Heart left ventricle (tissue), 16 donors: ENCODE measurements around the gene TMEM167A. TPM values are rescaled to one million over a fixed set of nuclear protein-coding genes. Genes with fewer than 3 reads are reported as not detected.

ENCODE experiments used
- ATAC-seq, 4 donors: fragments of 200-7000 bp; cut with Tn5 transposase; one replicate each; pipeline ENCODE4 v1.9.1; 2020 to 2022; ENCODE audit warnings: moderate library complexity in 4 of 4, mild to moderate bottlenecking in 3 of 4, moderate number of reproducible peaks in 1 of 4
- DNase-seq, 5 donors: peaks; one replicate each; pipeline ENCODE4 v3.0.0-alpha.2; 2020
- H3K27ac ChIP-seq, 12 donors: fragments of 200-600 bp; sonication (generic) in 4 of 12; one replicate each; pipeline versions ENCODE4 v1.5.0 to v1.8.0; 2016 to 2022; ENCODE audit warnings: mild to moderate bottlenecking in 2 of 12
- H3K27me3 ChIP-seq, 9 donors: fragments of 200-600 bp; sonication (generic) in 2 of 9; one replicate each; pipeline versions ENCODE4 v1.5.1 to v1.8.0; 2016 to 2022; ENCODE audit warnings: mild to moderate bottlenecking in 3 of 9
- H3K36me3 ChIP-seq, 9 donors: fragments of 200-600 bp; sonication (generic) in 2 of 9; one replicate each; pipeline versions ENCODE4 v1.5.0 to v1.8.0; 2018 to 2022; ENCODE audit warnings: mild to moderate bottlenecking in 2 of 9
- H3K4me1 ChIP-seq, 12 donors: fragments of 200-600 bp; sonication (generic) in 4 of 12; one replicate each; pipeline versions ENCODE4 v1.5.0 to v1.8.0; 2016 to 2022; ENCODE audit warnings: mild to moderate bottlenecking in 3 of 12
- H3K4me3 ChIP-seq, 12 donors: fragments of 200-600 bp; sonication (generic) in 4 of 12; one replicate each; pipeline versions ENCODE4 v1.5.0 to v1.8.0; 2017 to 2022; ENCODE audit warnings: mild to moderate bottlenecking in 9 of 12, moderate library complexity in 4 of 12
- H3K9me3 ChIP-seq, 12 donors: fragments of 200-600 bp; sonication (generic) in 4 of 12; one replicate each; pipeline versions ENCODE4 v1.5.0 to v1.8.0; 2016 to 2022; ENCODE audit warnings: mild to moderate bottlenecking in 1 of 12
- POLR2A ChIP-seq, 2 donors: fragments of 450-650 bp; IDR thresholded peaks; one replicate each; pipeline ENCODE4 v1.6.1; 2017; ENCODE audit warnings: antibody characterized with exemption in 2 of 2, mild to moderate bottlenecking in 2 of 2, moderate library complexity in 2 of 2
- WGBS, 4 donors: extraction: QIAGEN DNeasy Blood & Tissue Kit in 2 of 4; methylation state at CpG; one replicate each; pipeline versions ENCODE4 v1.1.5 to v1.1.7; 2013 to 2018; 5-methylcytosine and 5-hydroxymethylcytosine counted together
- intact Hi-C, 10 donors: fragments of 100-400 bp; cut with DNase I; formaldehyde crosslinking; loops; one replicate each; pipeline versions ENCODE4 v1.11.1 to v1.14.2; 2022
- polyA plus RNA-seq, 2 donors: library from polyadenylated mRNA; stranded (reverse); fragments of 200-250 nt; gene quantifications; one replicate each; pipeline ENCODE4 v1.2.3, GENCODE V29; 2013
- total RNA-seq, 9 donors: library from RNA; depleted of rRNA in 2 of 9; stranded (reverse); fragments of >200 nt in 2 of 9; fragmentation: NEBNext Ultra II Directional in 3 of 9; extraction: Animal tissue kit (Norgen Biotek cat#: 25700) in 3 of 9; gene quantifications; one replicate each; pipeline versions ENCODE4 v1.1.0 to v1.2.4, GENCODE V29; 2016 to 2023
- TF ChIP-seq, protein P1 (sequence below), 12 donors: fragments of 200-600 bp; sonication (generic) in 4 of 12; IDR thresholded peaks; one replicate each; pipeline versions ENCODE4 v1.5.0 to v1.8.0; 2018 to 2022; ENCODE audit warnings: antibody characterized with exemption in 12 of 12, mild to moderate bottlenecking in 5 of 12
- donor health status: ischemic (EF 13 %, LVEDD 7.1; RV severe dilation, severe dysfunction).
- donor health status: healthy with polysubstance abuse.
- donor health status: DM: no; HTN: yes; CAD: no.
- donor health status: DM: no; HTN: no; CAD: no.
- donor health status: ischemic (EF 25% LVEDD 6.9; RV normal size, moderate dysfunction).
- donor health status: ischemic (EF 25% LVEDD 5.7; RV mildly dilated, moderate dysfunction).
- donor health status: healthy.
- donor health status: DM: yes; HTN: yes; CAD: no.
- donor health status: ischemic (EF 35%, LVEDD 5.7; RV mildly dilated, moderate dysfunction).
- donor health status: nonischemic (EF 11% LVEDD 7.7; RV severe dilation, severe dysfunction).
- donor health status: DM: yes; HTN: yes; CAD: no.
- donor health status: PGD.
- donor health status: ischemic (EF 29% LVEDD 5.4; RV normal size, mild dysfunction).
- donor health status: nonischemic (EF 23%, LVEDD 6.1; RV moderate dilation, normal function).

The TMEM167A gene
- total and polyA plus RNA-seq, 11 donors = 16.7 to 62.7 (median 48.4) TPM

DNA sequence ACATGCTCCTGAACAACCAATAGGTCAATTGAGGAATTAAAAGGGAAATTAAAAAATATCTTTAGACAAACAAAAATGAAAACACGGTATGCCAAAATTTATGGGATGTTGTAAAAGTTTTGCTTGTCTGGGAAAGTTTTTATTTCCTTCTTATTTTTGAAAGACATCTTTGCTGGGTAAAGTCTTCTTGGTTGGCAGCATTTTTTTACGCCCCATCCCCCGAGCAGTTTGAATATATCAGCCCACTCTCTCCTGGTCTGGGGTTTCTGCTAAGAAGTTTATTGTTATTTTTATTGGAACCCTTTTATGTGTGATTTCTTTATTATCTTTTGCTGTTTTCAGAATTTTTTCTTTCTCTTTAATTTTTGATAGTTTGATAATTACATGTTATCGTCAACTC lies 16.5 kb upstream of the TMEM167A start:
- Histone ChIP-seq H3K9me3 (peaks cover 0 to 39% (median 11%) of the 10 kb centered on the region in 12 donors), H3K27ac (no peak overlapping the region), H3K4me1 (peaks cover 0 to 12% (median 6%) of the 10 kb centered on the region in 12 donors), H3K27me3 (no peaks in the 10 kb centered on the region), H3K4me3 (no peak overlapping the region), H3K36me3 (no peaks in the 10 kb centered on the region)
- intact Hi-C loops = loop anchor here in 1 of 10 donors (10.0 kb wide), 1 partner anchor 331 kb away; no protein-coding TSS in a partner anchor
- TF ChIP-seq POLR2A (IDR thresholded peaks at IDR 0.05) = no peak
- TF ChIP-seq, protein P1, sequence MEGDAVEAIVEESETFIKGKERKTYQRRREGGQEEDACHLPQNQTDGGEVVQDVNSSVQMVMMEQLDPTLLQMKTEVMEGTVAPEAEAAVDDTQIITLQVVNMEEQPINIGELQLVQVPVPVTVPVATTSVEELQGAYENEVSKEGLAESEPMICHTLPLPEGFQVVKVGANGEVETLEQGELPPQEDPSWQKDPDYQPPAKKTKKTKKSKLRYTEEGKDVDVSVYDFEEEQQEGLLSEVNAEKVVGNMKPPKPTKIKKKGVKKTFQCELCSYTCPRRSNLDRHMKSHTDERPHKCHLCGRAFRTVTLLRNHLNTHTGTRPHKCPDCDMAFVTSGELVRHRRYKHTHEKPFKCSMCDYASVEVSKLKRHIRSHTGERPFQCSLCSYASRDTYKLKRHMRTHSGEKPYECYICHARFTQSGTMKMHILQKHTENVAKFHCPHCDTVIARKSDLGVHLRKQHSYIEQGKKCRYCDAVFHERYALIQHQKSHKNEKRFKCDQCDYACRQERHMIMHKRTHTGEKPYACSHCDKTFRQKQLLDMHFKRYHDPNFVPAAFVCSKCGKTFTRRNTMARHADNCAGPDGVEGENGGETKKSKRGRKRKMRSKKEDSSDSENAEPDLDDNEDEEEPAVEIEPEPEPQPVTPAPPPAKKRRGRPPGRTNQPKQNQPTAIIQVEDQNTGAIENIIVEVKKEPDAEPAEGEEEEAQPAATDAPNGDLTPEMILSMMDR (IDR thresholded peaks at IDR 0.05) = no peak
- DNase-seq (no peak), ATAC-seq (no peak)
- WGBS, 4 donors = 98 to 99% (median 98%) methylated on average over 4 of the region's 4 CpGs

- peaks cover 0 to 39% (median 11%) of the 10 kb centered on the region in 12 donors for H3K9me3 ChIP-seq
- TF ChIP-seq, protein P1 (IDR thresholded peaks at IDR 0.05) = no peak
- TF ChIP-seq POLR2A (IDR thresholded peaks at IDR 0.05) = no peak
- peaks cover 0 to 6% (median 0%) of the 10 kb centered on the region in 12 donors for H3K4me1 ChIP-seq
- H3K27ac ChIP-seq = no peak overlapping the region
- no peaks in the 10 kb centered on the region for H3K27me3 ChIP-seq
- intact Hi-C loops = loop anchor here in 1 of 10 donors (10.0 kb wide), 1 partner anchor 332 kb away; no protein-coding TSS in a partner anchor
- WGBS, 4 donors = 93 to 94% (median 93%) methylated on average over 2 of the region's 2 CpGs
- H3K36me3 ChIP-seq = no peaks in the 10 kb centered on the region
- no peak overlapping the region for H3K4me3 ChIP-seq
- no peak for DNase-seq
- no peak for ATAC-seq
Measured at GRCh38 chr5:83092619-83093018, 15.4 kb upstream of the TMEM167A start.

DNA sequence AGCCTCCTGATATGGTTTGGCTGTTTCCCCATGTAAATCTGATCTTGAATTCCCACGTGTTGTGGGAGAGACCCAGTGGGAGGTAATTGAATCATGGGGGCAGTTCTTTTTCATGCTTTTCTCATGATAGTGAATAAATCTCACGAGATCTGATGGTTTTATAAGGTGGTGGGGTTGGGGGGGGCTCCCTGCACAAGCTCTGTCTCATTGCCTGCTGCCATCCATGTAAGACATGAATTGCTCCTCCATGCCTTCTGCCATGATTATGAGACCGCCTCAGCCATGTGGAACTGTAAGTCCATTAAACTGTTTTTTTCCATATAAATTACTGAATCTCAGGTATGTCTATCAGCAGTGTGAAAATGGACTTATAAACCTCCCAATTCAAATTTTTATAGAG lies 13.0 kb upstream of the TMEM167A start:
- H3K27ac ChIP-seq = no peak overlapping the region
- H3K9me3 ChIP-seq = peaks cover 0 to 39% (median 11%) of the 10 kb centered on the region in 12 donors
- no peak overlapping the region for H3K4me3 ChIP-seq
- H3K36me3 ChIP-seq = no peaks in the 10 kb centered on the region
- TF ChIP-seq POLR2A (IDR thresholded peaks at IDR 0.05) = no peak
- TF ChIP-seq, protein P1 (IDR thresholded peaks at IDR 0.05) = no peak
- intact Hi-C loops = loop anchor here in 1 of 10 donors (10.0 kb wide), 1 partner anchor 335 kb away; no protein-coding TSS in a partner anchor
- no peaks in the 10 kb centered on the region for H3K27me3 ChIP-seq
- no peak for ATAC-seq
- no peaks in the 10 kb centered on the region for H3K4me1 ChIP-seq
- WGBS, 4 donors = 90 to 96% (median 93%) methylated on average over 3 of the region's 3 CpGs
- no peak for DNase-seq

- DNase-seq (no peak), ATAC-seq (no peak)
- Histone ChIP-seq H3K36me3 (no peaks in the 10 kb centered on the region), H3K4me3 (no peak overlapping the region), H3K4me1 (no peaks in the 10 kb centered on the region), H3K27me3 (no peaks in the 10 kb centered on the region), H3K9me3 (no peaks in the 10 kb centered on the region), H3K27ac (no peak overlapping the region)
- intact Hi-C loops = no loop called here
- TF ChIP-seq, protein P1 (IDR thresholded peaks at IDR 0.05) = no peak
- TF ChIP-seq POLR2A (IDR thresholded peaks at IDR 0.05) = no peak
- 83 to 90% (median 86%) methylated on average over 2 of the region's 2 CpGs for WGBS, 4 donors
Measured at GRCh38 chr5:83085106-83085505, 7.9 kb upstream of the TMEM167A start.
